K562 (cell line): Measurements from ENCODE around the gene C10orf71. TPM values are rescaled to one million over a fixed set of nuclear protein-coding genes. Genes with fewer than 3 reads are reported as not detected.

Source experiments
- ATAC-seq: fragments of 200-7000 bp; cut with Tn5 transposase; 3 replicates; pipeline ENCODE4 v1.9.1; 2020; ENCODE audit warnings: moderate library complexity
- BruUV-seq: library from RNA; stranded (reverse); fragments of 400-500 nt; replicated peaks from 2 replicates; lab custom pipeline; 2021; lab: Mats Ljungman, UMichigan
- CTCF ChIA-PET: fragments of 300-600 bp; formaldehyde crosslinking; extraction: SDS; loops from one replicate; lab custom pipeline; 2021; ENCODE audit warnings: low intra/inter-chr PET ratio; lab: Yijun Ruan, JAX
- POLR2A ChIA-PET: fragments of 300-600, 350-650 bp; sonication (Branson Sonifier 250); formaldehyde crosslinking; extraction: SDS; loops from one replicate; lab custom pipeline; 2021; ENCODE audit warnings: antibody characterized with exemption, inconsistent platforms; lab: Yijun Ruan, JAX
- DNase-seq, 4 experiments: peaks; one replicate each; pipeline versions ENCODE4 v3.0.0 to v3.0.0-alpha.2; 2011 to 2018; ENCODE audit warnings: low spot score in 3 of 4, mixed read lengths in 3 of 4; ENCODE audit errors: extremely low read depth in 1 of 4
- FAIRE-seq: peaks from 2 replicates; lab custom pipeline; 2011; peaks lifted over from hg19 to GRCh38; lab: Jason Lieb, UNC
- H2AFZ ChIP-seq: 2 replicates; pipeline ENCODE4 v1.6.0; 2011; ENCODE audit warnings: low read depth, low read length, control low read depth, inconsistent platforms
- H3K27ac ChIP-seq: fragments of 200-600 bp; 3 replicates; pipeline ENCODE4 v1.8.0; 2011; ENCODE audit warnings: low read depth, mild to moderate bottlenecking, control low read depth, inconsistent platforms, low read length, moderate library complexity, mixed read lengths; ENCODE audit errors: extremely low read depth
- H3K27me3 ChIP-seq, 2 experiments: fragments of 300-600 bp in 1 of 2; 2 replicates in 1 of 2; 3 replicates in 1 of 2; pipeline versions ENCODE4 v1.6.0 to v1.8.0; 2011; ENCODE audit warnings: inconsistent platforms in 2 of 2, low read length in 2 of 2, mild to moderate bottlenecking in 1 of 2, mixed read lengths in 1 of 2, moderate library complexity in 1 of 2; ENCODE audit not compliant: control insufficient read depth in 2 of 2, insufficient read depth in 2 of 2
- H3K36me3 ChIP-seq: fragments of 300-600 bp; 3 replicates; pipeline ENCODE4 v1.8.0; 2011; ENCODE audit warnings: mild to moderate bottlenecking, low read length, inconsistent platforms; ENCODE audit not compliant: control insufficient read depth, insufficient read depth
- H3K4me1 ChIP-seq, 2 experiments: fragments of 200-600 bp in 1 of 2; replicated peaks in 1 of 2; 2 replicates in 1 of 2; 3 replicates in 1 of 2; pipeline versions ENCODE4 v1.5.1 to v1.8.0; 2011; ENCODE audit warnings: inconsistent platforms in 2 of 2, low read length in 2 of 2, mild to moderate bottlenecking in 1 of 2, mixed read lengths in 1 of 2, moderate library complexity in 1 of 2; ENCODE audit not compliant: control insufficient read depth in 2 of 2, insufficient read depth in 2 of 2
- H3K4me2 ChIP-seq: 2 replicates; pipeline ENCODE4 v1.6.1; 2011; ENCODE audit warnings: low read length, control low read depth, inconsistent platforms, mixed read lengths; ENCODE audit not compliant: insufficient read depth
- H3K4me3 ChIP-seq: fragments of 200-600 bp; sonication (generic), shearing (Covaris generic); 2 replicates; pipeline ENCODE4 v1.5.1; 2016; ENCODE audit warnings: control low read depth, inconsistent platforms
- H3K79me2 ChIP-seq: fragments of 200-600 bp; 3 replicates; pipeline ENCODE4 v1.8.0; 2011; ENCODE audit warnings: low read length, inconsistent platforms; ENCODE audit not compliant: control insufficient read depth, insufficient read depth
- H3K9ac ChIP-seq, 2 experiments: 2 replicates each; pipeline versions ENCODE4 v1.6.0 to v1.6.1; 2011; ENCODE audit warnings: low read depth in 2 of 2, low read length in 2 of 2, control low read depth in 1 of 2, inconsistent platforms in 1 of 2, mild to moderate bottlenecking in 1 of 2, mixed read lengths in 1 of 2; ENCODE audit not compliant: insufficient read depth in 1 of 2
- H3K9me1 ChIP-seq: one replicate; pipeline ENCODE4 v1.6.0; 2011; ENCODE audit warnings: inconsistent platforms, mild to moderate bottlenecking, low read length, moderate library complexity; ENCODE audit not compliant: control insufficient read depth, insufficient read depth
- H3K9me3 ChIP-seq: replicated peaks from 2 replicates; pipeline ENCODE4 v1.5.1; 2011; ENCODE audit warnings: low read depth, low read length, inconsistent platforms; ENCODE audit not compliant: control insufficient read depth, insufficient read depth
- H4K20me1 ChIP-seq: replicated peaks from 2 replicates; pipeline ENCODE4 v1.6.1; 2011; ENCODE audit warnings: low read length, inconsistent platforms, mixed read lengths; ENCODE audit not compliant: control insufficient read depth, insufficient read depth
- EGR1 ChIP-seq: fragments of 450-650 bp; conservative IDR thresholded peaks from 2 replicates; pipeline ENCODE4 v1.6.1; 2017; ENCODE audit warnings: mild to moderate bottlenecking
- EHMT2 ChIP-seq: fragments of 450-650 bp; IDR thresholded peaks from 2 replicates; pipeline ENCODE4 v1.6.1; 2018; ENCODE audit warnings: antibody characterized with exemption
- HMG20A ChIP-seq: fragments of 450-650 bp; formaldehyde crosslinking; conservative IDR thresholded peaks from 2 replicates; pipeline ENCODE4 v1.4.0; 2020; ENCODE audit warnings: mild to moderate bottlenecking, mixed read lengths
- MYC ChIP-seq, 2 experiments: fragments of 250-450 bp in 1 of 2; sonication (Bioruptor Pico) in 1 of 2; IDR thresholded peaks; 2 replicates each; pipeline versions ENCODE4 v1.5.1 to v1.6.1; 2012 to 2021; ENCODE audit warnings: low read depth in 2 of 2, borderline replicate concordance in 1 of 2, improper control_type of control experiment in 1 of 2, low read length in 1 of 2, mild to moderate bottlenecking in 1 of 2, moderate library complexity in 1 of 2
- POLR2A ChIP-seq: fragments of 450-650 bp; conservative IDR thresholded peaks from 2 replicates; pipeline ENCODE4 v1.6.1; 2016
- POLR2G ChIP-seq: fragments of 200-400 bp; formaldehyde crosslinking; IDR thresholded peaks from 2 replicates; pipeline ENCODE4 v1.6.1; 2017; ENCODE audit warnings: low read depth, mild to moderate bottlenecking, antibody characterized with exemption, low read length, moderate library complexity
- ZBTB17 ChIP-seq: fragments of 450-650 bp; formaldehyde crosslinking; IDR thresholded peaks from 2 replicates; pipeline ENCODE4 v1.4.0; 2020; ENCODE audit warnings: mild to moderate bottlenecking
- ZNF224 ChIP-seq: sonication (generic); formaldehyde crosslinking; IDR thresholded peaks from 2 replicates; pipeline ENCODE4 v1.8.0; 2022; ENCODE audit warnings: mild to moderate bottlenecking, missing genetic modification reagents
- ZNF79 ChIP-seq: fragments of 250-450 bp; sonication (Bioruptor Pico); IDR thresholded peaks from 2 replicates; pipeline ENCODE4 v1.4.0; 2020; ENCODE audit warnings: low read depth, mild to moderate bottlenecking, moderate library complexity
- WGBS: fragments of 100-300 bp; shearing (Covaris generic); methylation state at CpG from one replicate; pipeline ENCODE4 v1.1.6; 2016; ENCODE audit warnings: low coverage, mixed read lengths; ENCODE audit not compliant: insufficient coverage; ENCODE audit errors: missing lambda C conversion rate; 5-methylcytosine and 5-hydroxymethylcytosine counted together
- in situ Hi-C: fragments of 300-500 bp; cut with MboI; formaldehyde crosslinking; loops from 4 replicates; pipeline ENCODE4 v1.15.0; 2018; ENCODE audit warnings: inconsistent platforms, mixed read lengths
- intact Hi-C: fragments of 100-400 bp; cut with micrococcal nuclease; formaldehyde crosslinking; loops from 2 replicates; pipeline ENCODE4 v1.14.2; 2022
- polyA plus RNA-seq, 8 experiments: library from polyadenylated mRNA; depleted of rRNA in 4 of 8; stranded (reverse) in 5 of 8; unstranded in 3 of 8; fragments of >200 nt; fragmentation: Nextera tagmentation in 2 of 8; fragmentation: Illumina TruSeq in 1 of 8; extraction: Ambion mirVana in 2 of 8; extraction: Trizol in 1 of 8; gene quantifications; 2 replicates each; pipeline versions ENCODE4 v1.2.1 to v1.2.3, GENCODE V29; 2011 to 2014; ENCODE audit warnings: inconsistent platforms in 1 of 8, missing spikeins in 1 of 8
- total RNA-seq, 7 experiments: library from RNA; depleted of rRNA in 6 of 7; stranded (reverse); fragments of >200 nt in 6 of 7; fragmentation: Illumina TruSeq in 2 of 7; extraction: Trizol in 2 of 7; gene quantifications; 2 replicates each; pipeline versions ENCODE4 v1.2.1 to v1.2.3, GENCODE V29; 2011 to 2021; ENCODE audit warnings: low replicate concordance in 1 of 7
- TF ChIP-seq, protein P1 (sequence below), 2 experiments: fragments of 450-650 bp; IDR thresholded peaks; 2 replicates each; pipeline ENCODE4 v1.6.1; 2018; ENCODE audit warnings: mild to moderate bottlenecking in 2 of 2, low read depth in 1 of 2; ENCODE audit not compliant: partially characterized antibody in 2 of 2
- TF ChIP-seq, protein P2 (sequence below): sonication (generic); IDR thresholded peaks from 2 replicates; pipeline ENCODE4 v1.6.1; 2016

The C10orf71 gene
- total and polyA plus RNA-seq, 9 of the 15 experiments (the other 6 are each of a cell fraction or from before 2014, with no cell fraction given): 0.06 to 4.5 (median 1.3) TPM

DNA sequence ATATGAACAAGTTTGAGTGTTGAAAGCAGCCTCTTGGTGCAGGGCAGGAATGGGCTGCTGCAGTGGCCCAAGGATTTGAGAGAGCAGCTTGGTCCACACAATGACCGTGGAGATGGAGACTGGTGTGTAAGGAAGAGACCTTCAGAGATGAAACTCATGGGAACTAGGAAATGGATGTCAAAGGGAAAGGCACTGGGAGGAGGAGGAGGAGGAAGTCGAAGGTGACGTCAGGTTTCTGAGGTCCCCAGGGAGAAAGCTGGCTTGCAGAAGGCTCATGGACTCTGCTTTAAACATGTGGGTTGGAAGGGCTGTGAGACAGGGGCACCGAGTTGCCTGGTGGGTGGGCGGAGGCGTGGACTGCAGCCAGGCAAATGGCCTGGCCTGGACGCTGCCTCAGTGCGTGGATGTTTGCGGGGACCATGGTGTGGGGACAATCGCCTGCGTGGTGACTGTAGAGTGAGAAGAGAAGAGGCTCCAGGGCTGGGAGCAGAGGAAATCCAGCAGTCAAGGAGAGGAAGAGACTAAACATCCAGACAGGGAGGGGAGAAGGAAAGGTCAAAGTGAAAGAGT lies 14.6 kb downstream of the C10orf71 start:
- FAIRE-seq (no peak), ATAC-seq (no peak), DNase-seq (no peak)
- peaks cover 0 to 3% of the 10 kb centered on the region in 2 experiments; a peak in 3 of 5 replicates for H3K4me1 ChIP-seq
- no peak overlapping the region for H3K27ac ChIP-seq
- no peaks in the 10 kb centered on the region for H3K27me3 ChIP-seq
- H3K9me1 ChIP-seq: no peaks in the 10 kb centered on the region
- H3K36me3 ChIP-seq: peaks cover 7% of the 10 kb centered on the region; the same call in 1 of the 3 replicates
- TF ChIP-seq ZNF224 (CRISPR knock-in tag) (no peak), ZBTB17 (CRISPR knock-in tag) (no peak), EGR1 (0 out of 2 replicates have a peak, but pooled peaks have one; percentile 13), POLR2G (0 out of 2 replicates have a peak, but pooled peaks have one; percentile 36), ZNF79 (CRISPR knock-in tag) (no peak), HMG20A (CRISPR knock-in tag) (no peak), EHMT2 (0 out of 2 replicates have a peak, but pooled peaks have one; percentile 6), POLR2A (0 out of 2 replicates have a peak, but pooled peaks have one; percentile 36), MYC (IDR thresholded peaks at IDR 0.05; ENCODE audit: low read depth, low read length) (no peak), MYC (CRISPR knock-in tag; IDR thresholded peaks at IDR 0.05; ENCODE audit: borderline replicate concordance, low read depth) (no peak)
- TF ChIP-seq, protein P1, sequence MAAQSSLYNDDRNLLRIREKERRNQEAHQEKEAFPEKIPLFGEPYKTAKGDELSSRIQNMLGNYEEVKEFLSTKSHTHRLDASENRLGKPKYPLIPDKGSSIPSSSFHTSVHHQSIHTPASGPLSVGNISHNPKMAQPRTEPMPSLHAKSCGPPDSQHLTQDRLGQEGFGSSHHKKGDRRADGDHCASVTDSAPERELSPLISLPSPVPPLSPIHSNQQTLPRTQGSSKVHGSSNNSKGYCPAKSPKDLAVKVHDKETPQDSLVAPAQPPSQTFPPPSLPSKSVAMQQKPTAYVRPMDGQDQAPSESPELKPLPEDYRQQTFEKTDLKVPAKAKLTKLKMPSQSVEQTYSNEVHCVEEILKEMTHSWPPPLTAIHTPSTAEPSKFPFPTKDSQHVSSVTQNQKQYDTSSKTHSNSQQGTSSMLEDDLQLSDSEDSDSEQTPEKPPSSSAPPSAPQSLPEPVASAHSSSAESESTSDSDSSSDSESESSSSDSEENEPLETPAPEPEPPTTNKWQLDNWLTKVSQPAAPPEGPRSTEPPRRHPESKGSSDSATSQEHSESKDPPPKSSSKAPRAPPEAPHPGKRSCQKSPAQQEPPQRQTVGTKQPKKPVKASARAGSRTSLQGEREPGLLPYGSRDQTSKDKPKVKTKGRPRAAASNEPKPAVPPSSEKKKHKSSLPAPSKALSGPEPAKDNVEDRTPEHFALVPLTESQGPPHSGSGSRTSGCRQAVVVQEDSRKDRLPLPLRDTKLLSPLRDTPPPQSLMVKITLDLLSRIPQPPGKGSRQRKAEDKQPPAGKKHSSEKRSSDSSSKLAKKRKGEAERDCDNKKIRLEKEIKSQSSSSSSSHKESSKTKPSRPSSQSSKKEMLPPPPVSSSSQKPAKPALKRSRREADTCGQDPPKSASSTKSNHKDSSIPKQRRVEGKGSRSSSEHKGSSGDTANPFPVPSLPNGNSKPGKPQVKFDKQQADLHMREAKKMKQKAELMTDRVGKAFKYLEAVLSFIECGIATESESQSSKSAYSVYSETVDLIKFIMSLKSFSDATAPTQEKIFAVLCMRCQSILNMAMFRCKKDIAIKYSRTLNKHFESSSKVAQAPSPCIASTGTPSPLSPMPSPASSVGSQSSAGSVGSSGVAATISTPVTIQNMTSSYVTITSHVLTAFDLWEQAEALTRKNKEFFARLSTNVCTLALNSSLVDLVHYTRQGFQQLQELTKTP (IDR thresholded peaks at IDR 0.05; ENCODE audit: low read depth in 1 of 2, partially characterized antibody in 2 of 2): no peak
- TF ChIP-seq, protein P2, sequence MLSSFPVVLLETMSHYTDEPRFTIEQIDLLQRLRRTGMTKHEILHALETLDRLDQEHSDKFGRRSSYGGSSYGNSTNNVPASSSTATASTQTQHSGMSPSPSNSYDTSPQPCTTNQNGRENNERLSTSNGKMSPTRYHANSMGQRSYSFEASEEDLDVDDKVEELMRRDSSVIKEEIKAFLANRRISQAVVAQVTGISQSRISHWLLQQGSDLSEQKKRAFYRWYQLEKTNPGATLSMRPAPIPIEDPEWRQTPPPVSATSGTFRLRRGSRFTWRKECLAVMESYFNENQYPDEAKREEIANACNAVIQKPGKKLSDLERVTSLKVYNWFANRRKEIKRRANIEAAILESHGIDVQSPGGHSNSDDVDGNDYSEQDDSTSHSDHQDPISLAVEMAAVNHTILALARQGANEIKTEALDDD: no peak
- no peak overlapping the region for H2AFZ ChIP-seq
- H3K79me2 ChIP-seq: no peaks in the 10 kb centered on the region
- H4K20me1 ChIP-seq: no peaks in the 10 kb centered on the region; the same call in 1 of the 2 replicates
- BruUV-seq: no TSS peak
- POLR2A ChIA-PET: interaction anchor here (0.7 kb wide), 1 partner anchor 16 kb away, joined by 3 read pairs; no protein-coding TSS in a partner anchor
- WGBS: 55% methylated on average over 10 of the region's 11 CpGs
- no peak overlapping the region for H3K4me3 ChIP-seq
- no peaks in the 10 kb centered on the region for H3K9me3 ChIP-seq
- H3K4me2 ChIP-seq: no peak overlapping the region
- in situ Hi-C loops: no loop called here
- intact Hi-C loops: no loop called here
- peak overlapping the region in 1 of 2 experiments; percentile 61; a peak in 2 of 4 replicates for H3K9ac ChIP-seq
- CTCF ChIA-PET: no interaction called here
